HG02610 (cell line): Measurements from ENCODE around the gene SPOCD1.

Source experiments
- ATAC-seq: cut with Tn5 transposase; IDR thresholded peaks from one replicate; pipeline ENCODE4 v1.9.1; 2021; ENCODE audit warnings: mild to moderate bottlenecking, moderate library complexity; ENCODE audit not compliant: unreplicated experiment

Gene SPOCD1

GRCh38 chr1:31758823-31759222 lies 57.0 kb downstream of the SPOCD1 start:
- ATAC-seq = no peak

GRCh38 chr1:31757989-31758388 lies 57.8 kb downstream of the SPOCD1 start:
- no peak for ATAC-seq

- no peak for ATAC-seq
Measured at GRCh38 chr1:31757204-31757679, 58.6 kb downstream of the SPOCD1 start.

GRCh38 chr1:31756578-31756977 lies 59.2 kb downstream of the SPOCD1 start:
- no peak for ATAC-seq

- no peak for ATAC-seq
Measured at GRCh38 chr1:31755850-31756492, 59.9 kb downstream of the SPOCD1 start.

GRCh38 chr1:31755197-31755611 lies 60.6 kb downstream of the SPOCD1 start:
- no peak for ATAC-seq

- ATAC-seq = no peak
Measured at GRCh38 chr1:31754397-31754796, 61.4 kb downstream of the SPOCD1 start.

- ATAC-seq = no peak
Measured at GRCh38 chr1:31753707-31754349, 62.0 kb downstream of the SPOCD1 start.

- ATAC-seq = no peak
Measured at GRCh38 chr1:31752952-31753475, 62.8 kb downstream of the SPOCD1 start.

GRCh38 chr1:31752258-31752657 lies 63.6 kb downstream of the SPOCD1 start:
- no peak for ATAC-seq

- no peak for ATAC-seq
Measured at GRCh38 chr1:31751822-31752241, 64.0 kb downstream of the SPOCD1 start.

- ATAC-seq = no peak
Measured at GRCh38 chr1:31750858-31751510, 64.8 kb downstream of the SPOCD1 start.

GRCh38 chr1:31749785-31750735 lies 65.8 kb downstream of the SPOCD1 start:
- no peak for ATAC-seq

GRCh38 chr1:31748365-31748764 lies 67.5 kb downstream of the SPOCD1 start:
- ATAC-seq = no peak

- ATAC-seq = no peak
Measured at GRCh38 chr1:31747304-31747703, 68.5 kb downstream of the SPOCD1 start.

- no peak for ATAC-seq
Measured at GRCh38 chr1:31746687-31747086, 69.1 kb downstream of the SPOCD1 start.

GRCh38 chr1:31745946-31746670 lies 69.7 kb downstream of the SPOCD1 start:
- ATAC-seq = no peak

GRCh38 chr1:31745096-31745945 lies 70.5 kb downstream of the SPOCD1 start:
- no peak for ATAC-seq
